PC-9 (cell line): ENCODE results near the gene GLRX2. TPM values are rescaled to one million over a fixed set of nuclear protein-coding genes. Genes with fewer than 3 reads are reported as not detected.

Source experiments
- BruUV-seq: library from RNA; stranded (reverse); fragments of 400-500 nt; replicated peaks from 2 replicates; lab custom pipeline; 2021; lab: Mats Ljungman, UMichigan
- CTCF ChIA-PET: fragments of 300-600 bp; sonication (Branson Sonifier 250); formaldehyde crosslinking; loops from one replicate; lab custom pipeline; 2022; ENCODE audit warnings: antibody characterized with exemption; lab: Charles Lee
- POLR2A ChIA-PET: fragments of 300-600 bp; sonication (Branson Sonifier 250); formaldehyde crosslinking; loops from one replicate; lab custom pipeline; 2022; ENCODE audit warnings: antibody characterized with exemption; ENCODE audit not compliant: unreplicated experiment; lab: Charles Lee
- DNase-seq, 2 experiments: peaks; one replicate each; pipeline versions ENCODE4 v3.0.0 to v3.0.0-alpha.2; 2015 to 2022; ENCODE audit warnings: mixed read lengths in 1 of 2
- H2AFZ ChIP-seq: fragments of 200-600 bp; sonication (generic); 2 replicates; pipeline ENCODE4 v1.8.1; 2017; ENCODE audit warnings: antibody characterized with exemption
- H3F3A ChIP-seq: fragments of 200-600 bp; sonication (generic); 2 replicates; pipeline ENCODE4 v1.8.1; 2017; ENCODE audit warnings: antibody characterized with exemption, mild to moderate bottlenecking, low read depth; ENCODE audit not compliant: insufficient read depth
- H3K27ac ChIP-seq: fragments of 200-600 bp; sonication (generic); 2 replicates; pipeline ENCODE4 v1.6.1; 2016; ENCODE audit warnings: mixed run types
- H3K27me3 ChIP-seq: fragments of 200-600 bp; sonication (generic); 2 replicates; pipeline ENCODE4 v1.6.1; 2016; ENCODE audit warnings: low read depth, mixed run types; ENCODE audit not compliant: insufficient read depth
- H3K36me3 ChIP-seq: fragments of 200-600 bp; sonication (generic); 2 replicates; pipeline ENCODE4 v1.6.1; 2016; ENCODE audit warnings: low read depth, mixed run types
- H3K4me1 ChIP-seq: fragments of 200-600 bp; sonication (generic); replicated peaks from 2 replicates; pipeline ENCODE4 v1.6.1; 2016; ENCODE audit warnings: mixed run types; ENCODE audit not compliant: insufficient read depth
- H3K4me2 ChIP-seq: fragments of 200-600 bp; sonication (generic); 2 replicates; pipeline ENCODE4 v1.6.1; 2017; ENCODE audit warnings: mixed run types
- H3K4me3 ChIP-seq: fragments of 200-600 bp; sonication (generic); 2 replicates; pipeline ENCODE4 v1.6.1; 2016; ENCODE audit warnings: mixed run types
- H3K79me2 ChIP-seq: fragments of 200-600 bp; sonication (generic); 2 replicates; pipeline ENCODE4 v1.6.1; 2017; ENCODE audit warnings: low read depth, mixed run types
- H3K9me2 ChIP-seq: fragments of 200-600 bp; sonication (generic); 2 replicates; pipeline ENCODE4 v1.8.1; 2017; ENCODE audit warnings: mild to moderate bottlenecking; ENCODE audit not compliant: insufficient read depth
- H3K9me3 ChIP-seq: fragments of 200-600 bp; sonication (generic); 2 replicates; pipeline ENCODE4 v1.8.1; 2016; ENCODE audit warnings: low read depth; ENCODE audit not compliant: insufficient read depth
- H4K20me1 ChIP-seq: fragments of 200-600 bp; sonication (generic); 2 replicates; pipeline ENCODE4 v1.8.1; 2017; ENCODE audit not compliant: insufficient read depth
- EZH2 ChIP-seq: fragments of 200-600 bp; sonication (generic); IDR thresholded peaks from 2 replicates; pipeline ENCODE4 v1.8.0; 2017; ENCODE audit warnings: antibody characterized with exemption, low read depth
- intact Hi-C: fragments of 100-400 bp; cut with micrococcal nuclease; formaldehyde crosslinking; loops from one replicate; pipeline ENCODE4 v1.10.0; 2022; ENCODE audit not compliant: unreplicated experiment
- total RNA-seq: library from RNA; stranded (reverse); gene quantifications from 2 replicates; pipeline ENCODE4 v1.2.3, GENCODE V29; 2021
- TF ChIP-seq, protein P1 (sequence below): fragments of 200-600 bp; sonication (generic); conservative IDR thresholded peaks from 2 replicates; pipeline ENCODE4 v1.6.1; 2017; ENCODE audit warnings: mixed run types, antibody characterized with exemption, mild to moderate bottlenecking, moderate library complexity

The GLRX2 gene
- total RNA-seq, 1 experiment from 2014 or later: 16.7 TPM

DNA sequence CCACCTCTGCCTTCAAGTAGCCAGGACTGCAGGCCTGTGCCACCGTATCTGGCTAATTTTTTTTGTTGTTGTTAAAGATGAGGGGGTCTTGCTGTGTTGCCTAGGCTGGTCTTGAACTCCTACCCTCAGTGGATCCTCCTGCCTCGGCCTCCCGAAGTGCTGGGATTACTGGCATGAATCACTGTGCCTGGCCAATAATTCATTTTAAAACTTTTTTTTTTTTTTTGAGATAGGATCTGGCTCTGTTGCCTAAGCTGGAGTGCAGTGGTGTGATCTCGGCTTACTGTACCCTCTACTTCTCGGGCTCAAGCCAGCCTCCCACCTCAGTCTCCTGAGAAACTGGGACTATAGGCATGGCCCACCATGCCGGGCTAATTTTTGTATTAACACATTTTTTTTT is 20.2 kb upstream of the GLRX2 start:
- POLR2A ChIA-PET: no interaction called here
- H3K27ac ChIP-seq: no peak overlapping the region
- peaks cover 15% of the 10 kb centered on the region; the same call in 1 of the 2 replicates for H3K4me1 ChIP-seq
- TF ChIP-seq, protein P1, sequence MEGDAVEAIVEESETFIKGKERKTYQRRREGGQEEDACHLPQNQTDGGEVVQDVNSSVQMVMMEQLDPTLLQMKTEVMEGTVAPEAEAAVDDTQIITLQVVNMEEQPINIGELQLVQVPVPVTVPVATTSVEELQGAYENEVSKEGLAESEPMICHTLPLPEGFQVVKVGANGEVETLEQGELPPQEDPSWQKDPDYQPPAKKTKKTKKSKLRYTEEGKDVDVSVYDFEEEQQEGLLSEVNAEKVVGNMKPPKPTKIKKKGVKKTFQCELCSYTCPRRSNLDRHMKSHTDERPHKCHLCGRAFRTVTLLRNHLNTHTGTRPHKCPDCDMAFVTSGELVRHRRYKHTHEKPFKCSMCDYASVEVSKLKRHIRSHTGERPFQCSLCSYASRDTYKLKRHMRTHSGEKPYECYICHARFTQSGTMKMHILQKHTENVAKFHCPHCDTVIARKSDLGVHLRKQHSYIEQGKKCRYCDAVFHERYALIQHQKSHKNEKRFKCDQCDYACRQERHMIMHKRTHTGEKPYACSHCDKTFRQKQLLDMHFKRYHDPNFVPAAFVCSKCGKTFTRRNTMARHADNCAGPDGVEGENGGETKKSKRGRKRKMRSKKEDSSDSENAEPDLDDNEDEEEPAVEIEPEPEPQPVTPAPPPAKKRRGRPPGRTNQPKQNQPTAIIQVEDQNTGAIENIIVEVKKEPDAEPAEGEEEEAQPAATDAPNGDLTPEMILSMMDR: no peak
- TF ChIP-seq EZH2: no peak
- no peaks in the 10 kb centered on the region for H3K27me3 ChIP-seq
- H3K9me3 ChIP-seq: no peaks in the 10 kb centered on the region
- no peak overlapping the region for H2AFZ ChIP-seq
- DNase-seq: no peak
- H3K4me3 ChIP-seq: no peak overlapping the region
- H3F3A ChIP-seq: peaks cover 8% of the 10 kb centered on the region
- H3K9me2 ChIP-seq: no peaks in the 10 kb centered on the region
- no TSS peak for BruUV-seq
- intact Hi-C loops: no loop called here
- peaks cover 44% of the 10 kb centered on the region for H3K79me2 ChIP-seq
- H3K4me2 ChIP-seq: no peak overlapping the region
- peaks cover 2% of the 10 kb centered on the region; the same call in 1 of the 2 replicates for H3K36me3 ChIP-seq
- H4K20me1 ChIP-seq: peaks cover 16% of the 10 kb centered on the region; the same call in 1 of the 2 replicates
- CTCF ChIA-PET: no interaction called here

DNA sequence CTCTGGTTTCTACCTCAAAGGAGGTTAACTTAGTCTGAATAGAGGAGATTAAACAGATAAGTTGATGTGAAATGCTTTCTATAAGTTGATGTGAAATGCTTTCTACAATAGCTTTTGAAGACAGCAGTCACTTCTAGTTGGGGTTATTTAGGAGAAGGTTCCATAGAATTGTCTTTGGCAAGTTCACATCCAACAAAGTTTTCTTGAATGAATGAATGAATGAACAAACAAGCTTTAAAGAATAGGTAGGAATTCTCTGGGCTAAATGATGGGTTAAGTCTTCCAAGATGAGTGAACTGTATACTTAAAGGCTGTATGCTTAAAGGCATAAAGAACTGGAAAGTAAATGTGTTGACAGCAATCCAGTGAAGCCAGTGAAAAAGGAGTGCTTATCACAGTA is 18.5 kb upstream of the GLRX2 start:
- Histone ChIP-seq H3K27me3 (no peaks in the 10 kb centered on the region), H3K9me2 (no peaks in the 10 kb centered on the region), H3K4me1 (peaks cover 15% of the 10 kb centered on the region; the same call in 1 of the 2 replicates), H4K20me1 (peaks cover 16% of the 10 kb centered on the region; the same call in 1 of the 2 replicates), H3K4me2 (peak overlapping the region; percentile 89), H3K27ac (no peak overlapping the region; the same call in 1 of the 2 replicates), H2AFZ (no peak overlapping the region), H3K9me3 (no peaks in the 10 kb centered on the region), H3K79me2 (peaks cover 44% of the 10 kb centered on the region), H3F3A (peaks cover 8% of the 10 kb centered on the region), H3K36me3 (no peaks in the 10 kb centered on the region; the same call in 1 of the 2 replicates), H3K4me3 (peak overlapping the region; percentile 100)
- BruUV-seq: no TSS peak
- no peak for DNase-seq
- ChIA-PET POLR2A (no interaction called here), CTCF (no interaction called here)
- TF ChIP-seq, protein P1: no peak
- no peak for TF ChIP-seq EZH2
- intact Hi-C loops: no loop called here

DNA sequence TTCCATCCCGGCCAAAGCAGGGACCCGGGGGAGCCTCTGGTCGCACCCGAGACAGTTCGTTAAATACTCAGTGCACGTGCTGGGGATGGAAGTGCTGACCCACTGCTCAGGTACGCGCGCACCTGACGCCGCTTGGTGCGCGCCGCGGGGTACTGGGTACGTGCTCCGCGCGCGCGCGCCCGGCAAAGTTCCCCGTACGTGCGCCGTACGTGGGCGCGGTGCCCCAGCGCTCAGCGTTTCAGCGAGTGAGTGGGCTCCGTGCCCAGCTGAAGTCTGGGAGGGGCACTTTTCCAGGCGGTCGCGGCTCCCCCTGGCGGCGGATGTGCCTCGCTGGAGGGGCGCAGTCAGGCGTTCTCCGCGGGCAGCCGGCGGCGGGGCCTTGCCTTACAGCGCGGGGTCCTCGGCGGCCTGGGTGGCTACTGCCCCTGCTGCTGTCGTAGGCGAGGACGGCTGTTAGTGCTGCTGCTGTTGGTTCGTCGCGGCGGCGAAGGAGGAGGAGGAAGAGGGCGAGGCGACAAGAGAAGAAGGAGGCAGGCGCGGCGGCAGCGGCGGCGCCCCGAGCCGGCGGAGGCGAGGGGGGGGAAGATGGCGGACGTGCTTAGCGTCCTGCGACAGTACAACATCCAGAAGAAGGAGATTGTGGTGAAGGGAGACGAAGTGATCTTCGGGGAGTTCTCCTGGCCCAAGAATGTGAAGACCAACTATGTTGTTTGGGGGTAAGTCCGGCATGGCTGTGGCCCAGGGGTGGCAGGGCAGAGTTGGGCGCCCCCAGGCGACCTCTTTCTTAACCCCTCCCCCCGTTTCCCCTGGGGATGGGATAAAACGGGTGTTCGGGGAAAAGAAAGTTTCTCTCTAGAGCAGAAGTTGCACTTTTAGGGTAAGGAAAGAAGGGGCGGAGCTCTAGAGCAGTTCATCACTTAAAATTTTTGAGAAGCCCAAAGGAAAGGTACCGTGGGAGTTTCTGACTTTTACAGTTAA is 16.7 kb upstream of the GLRX2 start, which contains the start of gene CDC73:
TSS of gene CDC73 (plus strand) at position 416 of the 978 bp plus-strand sequence. CDS start at position 586, 170 bp downstream.
- Histone ChIP-seq H3K9me2 (no peaks in the 10 kb centered on the region), H3K36me3 (no peaks in the 10 kb centered on the region; the same call in 1 of the 2 replicates), H3K4me3 (peak within 1 kb of the TSS; percentile 100), H3K79me2 (peaks cover 43% of the 10 kb centered on the region), H2AFZ (peak within 1 kb of the TSS; percentile 99), H3K27me3 (no peaks in the 10 kb centered on the region), H4K20me1 (peaks cover 16% of the 10 kb centered on the region; the same call in 1 of the 2 replicates), H3K4me2 (peak within 1 kb of the TSS; percentile 89), H3F3A (peaks cover 8% of the 10 kb centered on the region), H3K9me3 (no peaks in the 10 kb centered on the region), H3K4me1 (peaks cover 15% of the 10 kb centered on the region; the same call in 1 of the 2 replicates), H3K27ac (peak within 1 kb of the TSS; percentile 88)
- BruUV-seq: no TSS peak
- DNase-seq: peak; percentile 85 to 99
- ChIA-PET POLR2A (interaction anchor here (0.6 to 0.7 kb wide), 3 partner anchors 9 to 37 kb away, joined by 3 to 4 read pairs (median 3); partner anchors contain the start of gene GLRX2), CTCF (interaction anchor here (1.0 kb wide), 1 partner anchor 17 kb away, joined by 4 read pairs; the partner anchor contains the start of gene GLRX2)
- intact Hi-C loops: loop anchor here (1.0 kb wide), 4 partner anchors 17 to 648 kb away; partner anchors contain the start of genes GLRX2, RGS2, RO60 and UCHL5
- no peak for TF ChIP-seq EZH2
- TF ChIP-seq, protein P1: peak; percentile 79
